ENCODE results near the gene FMN2.

FMN2 gene

DNA sequence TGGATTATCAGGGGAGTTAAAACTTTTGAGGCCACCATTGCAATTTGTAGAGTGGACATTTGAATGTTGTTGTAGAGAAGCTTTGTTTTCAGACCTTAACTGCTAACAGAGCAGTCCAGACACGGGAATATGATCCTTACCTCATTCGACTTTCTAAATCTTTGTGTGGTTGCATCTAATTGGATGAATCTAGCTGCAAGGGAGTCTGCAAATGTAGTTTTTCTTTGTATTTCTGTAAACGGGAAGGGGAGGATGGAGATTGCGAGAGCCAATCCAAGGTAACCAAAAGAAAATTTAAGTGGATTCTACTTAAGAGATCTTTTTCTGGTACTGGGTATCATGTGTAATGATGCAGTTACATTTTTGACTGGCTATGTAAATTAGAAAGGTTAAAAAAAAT is 110.2 kb downstream of the FMN2 start:
- ATAC-seq = no peak
- no peak for TF ChIP-seq ZNF565 (CRISPR knock-in tag; conservative IDR thresholded peaks at IDR 0.05; ENCODE audit: low read depth)
- no peak for TF ChIP-seq BACH2 (CRISPR knock-in tag; IDR thresholded peaks at IDR 0.05; ENCODE audit: borderline replicate concordance)
- no peak for TF ChIP-seq ZFP30 (CRISPR knock-in tag; IDR thresholded peaks at IDR 0.05)
- TF ChIP-seq, protein P1, sequence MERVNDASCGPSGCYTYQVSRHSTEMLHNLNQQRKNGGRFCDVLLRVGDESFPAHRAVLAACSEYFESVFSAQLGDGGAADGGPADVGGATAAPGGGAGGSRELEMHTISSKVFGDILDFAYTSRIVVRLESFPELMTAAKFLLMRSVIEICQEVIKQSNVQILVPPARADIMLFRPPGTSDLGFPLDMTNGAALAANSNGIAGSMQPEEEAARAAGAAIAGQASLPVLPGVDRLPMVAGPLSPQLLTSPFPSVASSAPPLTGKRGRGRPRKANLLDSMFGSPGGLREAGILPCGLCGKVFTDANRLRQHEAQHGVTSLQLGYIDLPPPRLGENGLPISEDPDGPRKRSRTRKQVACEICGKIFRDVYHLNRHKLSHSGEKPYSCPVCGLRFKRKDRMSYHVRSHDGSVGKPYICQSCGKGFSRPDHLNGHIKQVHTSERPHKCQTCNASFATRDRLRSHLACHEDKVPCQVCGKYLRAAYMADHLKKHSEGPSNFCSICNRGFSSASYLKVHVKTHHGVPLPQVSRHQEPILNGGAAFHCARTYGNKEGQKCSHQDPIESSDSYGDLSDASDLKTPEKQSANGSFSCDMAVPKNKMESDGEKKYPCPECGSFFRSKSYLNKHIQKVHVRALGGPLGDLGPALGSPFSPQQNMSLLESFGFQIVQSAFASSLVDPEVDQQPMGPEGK (CRISPR knock-in tag; IDR thresholded peaks at IDR 0.05; ENCODE audit: borderline replicate concordance) = no peak
- TF ChIP-seq TCF4 (CRISPR knock-in tag; IDR thresholded peaks at IDR 0.05; ENCODE audit: borderline replicate concordance) = no peak
- TF ChIP-seq ARNTL (CRISPR knock-in tag; IDR thresholded peaks at IDR 0.05; ENCODE audit: borderline replicate concordance, low read depth) = no peak
- TF ChIP-seq SNAI2 (CRISPR knock-in tag; IDR thresholded peaks at IDR 0.05) = no peak
- TF ChIP-seq, protein P2, sequence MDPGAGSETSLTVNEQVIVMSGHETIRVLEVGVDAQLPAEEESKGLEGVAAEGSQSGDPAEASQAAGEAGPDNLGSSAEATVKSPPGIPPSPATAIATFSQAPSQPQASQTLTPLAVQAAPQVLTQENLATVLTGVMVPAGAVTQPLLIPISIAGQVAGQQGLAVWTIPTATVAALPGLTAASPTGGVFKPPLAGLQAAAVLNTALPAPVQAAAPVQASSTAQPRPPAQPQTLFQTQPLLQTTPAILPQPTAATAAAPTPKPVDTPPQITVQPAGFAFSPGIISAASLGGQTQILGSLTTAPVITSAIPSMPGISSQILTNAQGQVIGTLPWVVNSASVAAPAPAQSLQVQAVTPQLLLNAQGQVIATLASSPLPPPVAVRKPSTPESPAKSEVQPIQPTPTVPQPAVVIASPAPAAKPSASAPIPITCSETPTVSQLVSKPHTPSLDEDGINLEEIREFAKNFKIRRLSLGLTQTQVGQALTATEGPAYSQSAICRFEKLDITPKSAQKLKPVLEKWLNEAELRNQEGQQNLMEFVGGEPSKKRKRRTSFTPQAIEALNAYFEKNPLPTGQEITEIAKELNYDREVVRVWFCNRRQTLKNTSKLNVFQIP (CRISPR knock-in tag; IDR thresholded peaks at IDR 0.05; ENCODE audit: borderline replicate concordance, low read depth) = no peak
- no peak for TF ChIP-seq CREB5 (CRISPR knock-in tag; IDR thresholded peaks at IDR 0.05; ENCODE audit: low read depth)
- no peak for TF ChIP-seq CSDC2 (CRISPR knock-in tag; IDR thresholded peaks at IDR 0.05)
- no peak for TF ChIP-seq GLIS3 (CRISPR knock-in tag; IDR thresholded peaks at IDR 0.05)
- TF ChIP-seq, protein P3, sequence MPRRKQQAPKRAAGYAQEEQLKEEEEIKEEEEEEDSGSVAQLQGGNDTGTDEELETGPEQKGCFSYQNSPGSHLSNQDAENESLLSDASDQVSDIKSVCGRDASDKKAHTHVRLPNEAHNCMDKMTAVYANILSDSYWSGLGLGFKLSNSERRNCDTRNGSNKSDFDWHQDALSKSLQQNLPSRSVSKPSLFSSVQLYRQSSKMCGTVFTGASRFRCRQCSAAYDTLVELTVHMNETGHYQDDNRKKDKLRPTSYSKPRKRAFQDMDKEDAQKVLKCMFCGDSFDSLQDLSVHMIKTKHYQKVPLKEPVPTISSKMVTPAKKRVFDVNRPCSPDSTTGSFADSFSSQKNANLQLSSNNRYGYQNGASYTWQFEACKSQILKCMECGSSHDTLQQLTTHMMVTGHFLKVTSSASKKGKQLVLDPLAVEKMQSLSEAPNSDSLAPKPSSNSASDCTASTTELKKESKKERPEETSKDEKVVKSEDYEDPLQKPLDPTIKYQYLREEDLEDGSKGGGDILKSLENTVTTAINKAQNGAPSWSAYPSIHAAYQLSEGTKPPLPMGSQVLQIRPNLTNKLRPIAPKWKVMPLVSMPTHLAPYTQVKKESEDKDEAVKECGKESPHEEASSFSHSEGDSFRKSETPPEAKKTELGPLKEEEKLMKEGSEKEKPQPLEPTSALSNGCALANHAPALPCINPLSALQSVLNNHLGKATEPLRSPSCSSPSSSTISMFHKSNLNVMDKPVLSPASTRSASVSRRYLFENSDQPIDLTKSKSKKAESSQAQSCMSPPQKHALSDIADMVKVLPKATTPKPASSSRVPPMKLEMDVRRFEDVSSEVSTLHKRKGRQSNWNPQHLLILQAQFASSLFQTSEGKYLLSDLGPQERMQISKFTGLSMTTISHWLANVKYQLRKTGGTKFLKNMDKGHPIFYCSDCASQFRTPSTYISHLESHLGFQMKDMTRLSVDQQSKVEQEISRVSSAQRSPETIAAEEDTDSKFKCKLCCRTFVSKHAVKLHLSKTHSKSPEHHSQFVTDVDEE (CRISPR knock-in tag; IDR thresholded peaks at IDR 0.05) = no peak
- TF ChIP-seq, protein P4, sequence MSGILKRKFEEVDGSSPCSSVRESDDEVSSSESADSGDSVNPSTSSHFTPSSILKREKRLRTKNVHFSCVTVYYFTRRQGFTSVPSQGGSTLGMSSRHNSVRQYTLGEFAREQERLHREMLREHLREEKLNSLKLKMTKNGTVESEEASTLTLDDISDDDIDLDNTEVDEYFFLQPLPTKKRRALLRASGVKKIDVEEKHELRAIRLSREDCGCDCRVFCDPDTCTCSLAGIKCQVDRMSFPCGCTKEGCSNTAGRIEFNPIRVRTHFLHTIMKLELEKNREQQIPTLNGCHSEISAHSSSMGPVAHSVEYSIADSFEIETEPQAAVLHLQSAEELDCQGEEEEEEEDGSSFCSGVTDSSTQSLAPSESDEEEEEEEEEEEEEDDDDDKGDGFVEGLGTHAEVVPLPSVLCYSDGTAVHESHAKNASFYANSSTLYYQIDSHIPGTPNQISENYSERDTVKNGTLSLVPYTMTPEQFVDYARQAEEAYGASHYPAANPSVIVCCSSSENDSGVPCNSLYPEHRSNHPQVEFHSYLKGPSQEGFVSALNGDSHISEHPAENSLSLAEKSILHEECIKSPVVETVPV (CRISPR knock-in tag; IDR thresholded peaks at IDR 0.05) = no peak
- no peak for TF ChIP-seq ZC3H10 (CRISPR knock-in tag; IDR thresholded peaks at IDR 0.05)
- no peak for TF ChIP-seq TOX (CRISPR knock-in tag; IDR thresholded peaks at IDR 0.05; ENCODE audit: borderline replicate concordance)
- TF ChIP-seq ZNF70 (CRISPR knock-in tag; IDR thresholded peaks at IDR 0.05) = no peak
- TF ChIP-seq RARB (CRISPR knock-in tag; IDR thresholded peaks at IDR 0.05) = no peak
- TF ChIP-seq PPARA (CRISPR knock-in tag; IDR thresholded peaks at IDR 0.05; ENCODE audit: borderline replicate concordance) = no peak
- no peak for TF ChIP-seq ESRRG (CRISPR knock-in tag; IDR thresholded peaks at IDR 0.05)

DNA sequence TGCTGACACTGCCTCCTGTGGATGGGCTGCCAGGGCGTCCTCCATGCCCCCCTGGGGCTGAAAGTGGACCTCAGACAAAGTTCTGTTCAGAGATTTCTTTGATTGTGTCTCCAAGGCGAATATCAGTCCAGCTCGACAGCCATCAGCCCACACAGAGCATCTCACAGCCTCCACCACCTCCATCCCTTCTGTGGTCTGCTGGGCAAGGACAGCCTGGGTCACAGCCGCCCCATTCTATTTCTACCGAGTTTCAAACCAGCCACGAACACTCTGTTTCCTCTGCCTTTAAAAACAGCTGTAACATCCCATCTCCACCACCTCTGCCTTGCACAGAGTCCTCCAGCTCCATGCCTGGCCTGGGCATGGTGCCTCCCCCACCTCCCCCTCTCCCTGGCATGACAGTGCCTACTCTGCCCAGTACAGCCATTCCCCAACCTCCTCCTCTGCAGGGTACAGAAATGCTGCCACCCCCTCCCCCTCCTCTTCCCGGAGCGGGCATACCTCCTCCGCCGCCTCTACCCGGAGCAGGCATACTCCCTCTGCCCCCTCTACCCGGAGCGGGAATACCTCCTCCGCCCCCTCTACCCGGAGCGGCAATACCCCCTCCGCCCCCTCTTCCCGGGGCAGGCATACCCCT is 115.5 kb downstream of the FMN2 start:
- ATAC-seq = no peak
- TF ChIP-seq ISL1 (CRISPR knock-in tag; IDR thresholded peaks at IDR 0.05) (no peak), ESRRG (CRISPR knock-in tag; IDR thresholded peaks at IDR 0.05) (no peak), PPARA (CRISPR knock-in tag; IDR thresholded peaks at IDR 0.05; ENCODE audit: borderline replicate concordance) (no peak), BACH2 (CRISPR knock-in tag; IDR thresholded peaks at IDR 0.05; ENCODE audit: borderline replicate concordance) (no peak), GLIS3 (CRISPR knock-in tag; IDR thresholded peaks at IDR 0.05) (no peak), SNAI2 (CRISPR knock-in tag; IDR thresholded peaks at IDR 0.05) (no peak), ZNF565 (CRISPR knock-in tag; conservative IDR thresholded peaks at IDR 0.05; ENCODE audit: low read depth) (no peak), CREB5 (CRISPR knock-in tag; IDR thresholded peaks at IDR 0.05; ENCODE audit: low read depth) (no peak), ZNF70 (CRISPR knock-in tag; IDR thresholded peaks at IDR 0.05) (no peak)
- TF ChIP-seq, protein P1 (CRISPR knock-in tag; IDR thresholded peaks at IDR 0.05; ENCODE audit: borderline replicate concordance) = no peak
- TF ChIP-seq, protein P3 (CRISPR knock-in tag; IDR thresholded peaks at IDR 0.05) = no peak
